Panc1 (cell line): ENCODE measurements around the gene GTF3A. TPM values are rescaled to one million over a fixed set of nuclear protein-coding genes. Genes with fewer than 3 reads are reported as not detected.

ENCODE experiments used
- ATAC-seq: fragments of 200-7000 bp; cut with Tn5 transposase; 2 replicates; pipeline ENCODE4 v1.9.1; 2020; ENCODE audit warnings: mild to moderate bottlenecking, moderate library complexity
- Bru-seq: library from RNA; stranded (reverse); fragments of 400-500 nt; gene quantifications from one replicate; lab custom pipeline; 2021; lab: Mats Ljungman, UMichigan
- BruChase-seq, 2 experiments: library from RNA; stranded (reverse); fragments of 400-500 nt; gene quantifications; one replicate each; lab custom pipeline; 2021; lab: Mats Ljungman, UMichigan
- BruUV-seq: library from RNA; stranded (reverse); fragments of 400-500 nt; replicated peaks from 2 replicates; lab custom pipeline; 2021; lab: Mats Ljungman, UMichigan
- CTCF ChIA-PET: fragments of 300-600 bp; sonication (Branson Sonifier 250); formaldehyde crosslinking; loops from one replicate; lab custom pipeline; 2022; ENCODE audit warnings: antibody characterized with exemption; lab: Charles Lee
- POLR2A ChIA-PET: fragments of 300-600 bp; sonication (Branson Sonifier 250); formaldehyde crosslinking; loops from one replicate; lab custom pipeline; 2022; ENCODE audit warnings: antibody characterized with exemption; lab: Charles Lee
- DNase-seq: peaks from one replicate; pipeline ENCODE4 v3.0.0-alpha.2; 2010; ENCODE audit warnings: low read depth, low spot score
- H3K27ac ChIP-seq: 2 replicates; pipeline ENCODE4 v1.5.1; 2011; ENCODE audit warnings: mild to moderate bottlenecking, low read length, inconsistent platforms
- H3K27me3 ChIP-seq: fragments of 200-500 bp; sonication (Bioruptor generic); 2 replicates; pipeline ENCODE4 v1.6.0; 2014; ENCODE audit warnings: low read length, inconsistent platforms; ENCODE audit not compliant: control insufficient read depth, insufficient read depth
- H3K36me3 ChIP-seq: fragments of 200-500 bp; sonication (Bioruptor generic); 2 replicates; pipeline ENCODE4 v1.5.1; 2014; ENCODE audit warnings: inconsistent platforms, mild to moderate bottlenecking, low read length, moderate library complexity; ENCODE audit not compliant: control insufficient read depth, insufficient read depth
- H3K4me1 ChIP-seq: 2 replicates; pipeline ENCODE4 v1.5.1; 2011; ENCODE audit warnings: inconsistent platforms, mild to moderate bottlenecking, low read length, moderate library complexity; ENCODE audit not compliant: control insufficient read depth, insufficient read depth
- H3K4me3 ChIP-seq, 2 experiments: 2 replicates each; pipeline ENCODE4 v1.5.1; 2011 to 2012; ENCODE audit warnings: low read depth in 2 of 2, low read length in 2 of 2, mild to moderate bottlenecking in 2 of 2, inconsistent platforms in 1 of 2, moderate library complexity in 1 of 2
- H3K9me3 ChIP-seq: fragments of 200-500 bp; sonication (Bioruptor generic); 2 replicates; pipeline ENCODE4 v1.5.1; 2014; ENCODE audit warnings: low read depth, mild to moderate bottlenecking, inconsistent platforms, low read length, moderate library complexity; ENCODE audit not compliant: control insufficient read depth, insufficient read depth
- POLR2AphosphoS5 ChIP-seq: IDR thresholded peaks from 2 replicates; pipeline ENCODE4 v1.6.1; 2012; ENCODE audit warnings: mild to moderate bottlenecking, low read depth, low read length, moderate library complexity
- SIN3A ChIP-seq: IDR thresholded peaks from 2 replicates; pipeline ENCODE4 v1.6.1; 2012; ENCODE audit warnings: low read depth, mild to moderate bottlenecking, low read length, moderate library complexity, borderline replicate concordance; ENCODE audit not compliant: insufficient read depth
- TCF7L2 ChIP-seq: IDR thresholded peaks from 2 replicates; pipeline ENCODE4 v1.6.1; 2011; ENCODE audit warnings: mild to moderate bottlenecking, low read depth, low read length, inconsistent platforms
- in situ Hi-C: cut with HindIII; loops from 2 replicates; pipeline ENCODE4 v1.10.0; 2016; ENCODE audit warnings: low sequenced_read_pairs, low pct_unique_long_range_greater_than_20kb
- intact Hi-C: fragments of 100-400 bp; cut with micrococcal nuclease; formaldehyde crosslinking; loops from one replicate; pipeline ENCODE4 v1.10.0; 2022; ENCODE audit not compliant: unreplicated experiment
- long read RNA-seq: library from polyadenylated mRNA; unstranded; transcript quantifications from one replicate; pipeline ENCODE4 v2.0.0, GENCODE V29; 2021; ENCODE audit not compliant: unreplicated experiment
- polyA plus RNA-seq: library from polyadenylated mRNA; unstranded; fragments of >200 nt; gene quantifications from one replicate; pipeline ENCODE4 v1.2.1, GENCODE V29; 2012; ENCODE audit warnings: missing spikeins; ENCODE audit not compliant: insufficient read length
- total RNA-seq: library from RNA; stranded (reverse); gene quantifications from one replicate; pipeline ENCODE4 v1.2.1, GENCODE V29; 2021; ENCODE audit not compliant: unreplicated experiment
- TF ChIP-seq, protein P1 (sequence below): fragments of 450-650 bp; IDR thresholded peaks from 2 replicates; pipeline ENCODE4 v1.5.1; 2017; ENCODE audit warnings: mild to moderate bottlenecking

The GTF3A gene
- 111 TPM for total RNA-seq
- polyA plus RNA-seq: 81.5 TPM
- Bru-seq, nascent RNA: percentile 77 among the genes with signal in this experiment
- percentile 77 among the genes with signal in this experiment for BruChase-seq, experiment 1, labeled RNA remaining after a 2-hour chase
- percentile 79 among the genes with signal in this experiment for BruChase-seq, experiment 2, labeled RNA remaining after a 6-hour chase
- long read RNA-seq, transcript GTF3A-201 (9 exons, 1,383 nt): major isoform, 175 of 229 reads
- long read RNA-seq, transcript GTF3A-202 (8 exons, 1,191 nt): minor isoform, 5 of 229 reads
- long read RNA-seq, partial matches to known transcripts: 23 of 229 reads
- long read RNA-seq, other reads (novel, unspliced or antisense): 24 of 229 reads

DNA sequence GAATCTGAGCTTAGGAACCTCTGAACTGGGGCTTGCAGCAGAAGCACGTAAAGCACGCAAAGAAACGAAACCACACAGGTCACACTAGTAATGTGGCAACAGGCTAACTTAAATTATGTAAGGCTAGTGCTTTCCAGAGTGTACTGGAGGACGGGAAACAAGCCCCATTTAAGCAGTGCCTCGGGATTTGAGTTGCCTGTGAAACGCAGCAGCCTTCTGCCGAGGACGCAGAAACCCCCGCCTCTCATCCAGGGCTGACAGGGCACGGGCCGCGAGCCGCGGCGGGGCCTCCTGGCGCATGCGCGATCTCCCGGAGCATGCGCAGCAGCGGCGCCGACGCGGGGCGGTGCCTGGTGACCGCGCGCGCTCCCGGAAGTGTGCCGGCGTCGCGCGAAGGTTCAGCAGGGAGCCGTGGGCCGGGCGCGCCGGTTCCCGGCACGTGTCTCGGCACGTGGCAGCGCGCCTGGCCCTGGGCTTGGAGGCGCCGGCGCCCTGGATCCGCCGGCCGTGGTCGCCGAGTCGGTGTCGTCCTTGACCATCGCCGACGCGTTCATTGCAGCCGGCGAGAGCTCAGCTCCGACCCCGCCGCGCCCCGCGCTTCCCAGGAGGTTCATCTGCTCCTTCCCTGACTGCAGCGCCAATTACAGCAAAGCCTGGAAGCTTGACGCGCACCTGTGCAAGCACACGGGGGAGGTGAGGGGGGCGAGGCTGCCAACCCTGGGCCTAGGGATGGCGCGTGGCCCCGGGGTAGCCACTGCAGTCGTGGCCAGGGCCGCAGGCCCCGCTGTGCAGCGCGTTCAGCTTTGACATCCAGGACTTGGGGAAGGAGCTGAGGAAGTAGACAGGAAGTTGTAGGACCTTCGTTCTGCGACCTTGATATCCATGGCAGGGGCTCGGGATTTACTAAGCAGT, at the start of gene GTF3A:
Gene GTF3A (plus strand): TSS at position 374 of the 912 bp plus-strand sequence.
- no peak for DNase-seq
- CTCF ChIA-PET: interaction anchor here (1.6 kb wide), 1 partner anchor 62 kb away, joined by 9 read pairs; no protein-coding TSS in a partner anchor
- intact Hi-C loops: no loop called here
- POLR2A ChIA-PET: no interaction called here
- peak; percentile 90 for ATAC-seq
- Histone ChIP-seq H3K4me1 (peaks cover 11% of the 10 kb centered on the region; the same call in 1 of the 2 replicates), H3K36me3 (peaks cover 5% of the 10 kb centered on the region), H3K27me3 (no peaks in the 10 kb centered on the region), H3K4me3 (peak within 1 kb of the TSS; percentile 63 to 83), H3K27ac (peak within 1 kb of the TSS; percentile 93), H3K9me3 (no peaks in the 10 kb centered on the region)
- no TSS peak for BruUV-seq
- peak; percentile 76 for TF ChIP-seq POLR2AphosphoS5
- 0 out of 2 replicates have a peak, but pooled peaks have one; percentile 62 for TF ChIP-seq SIN3A
- no peak for TF ChIP-seq TCF7L2
- in situ Hi-C loops: no loop called here

DNA sequence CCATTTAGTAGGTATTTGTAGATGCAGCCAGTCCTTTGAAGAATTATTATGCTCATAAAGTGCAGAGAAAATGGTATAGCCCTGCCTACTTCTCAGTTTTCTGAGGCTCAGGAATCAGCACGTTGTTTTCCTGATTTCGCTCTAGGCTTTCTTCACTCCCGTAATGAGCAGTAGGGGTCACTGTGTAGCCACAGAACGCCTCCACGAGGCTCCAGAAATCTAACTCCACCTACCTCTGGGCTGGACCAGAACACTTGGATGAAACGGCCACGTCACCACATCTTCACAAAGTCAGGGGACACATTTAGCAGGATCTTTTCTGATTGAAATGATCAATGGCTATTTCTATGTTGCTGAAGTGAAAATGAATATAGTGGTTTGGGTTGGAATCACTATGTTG, 49.8 kb upstream of the GTF3A start:
- Histone ChIP-seq H3K4me1 (peaks cover 5% of the 10 kb centered on the region), H3K4me3 (no peak overlapping the region), H3K27me3 (no peaks in the 10 kb centered on the region), H3K36me3 (no peaks in the 10 kb centered on the region), H3K9me3 (no peaks in the 10 kb centered on the region), H3K27ac (no peak overlapping the region)
- no peak for TF ChIP-seq SIN3A
- TF ChIP-seq, protein P1, sequence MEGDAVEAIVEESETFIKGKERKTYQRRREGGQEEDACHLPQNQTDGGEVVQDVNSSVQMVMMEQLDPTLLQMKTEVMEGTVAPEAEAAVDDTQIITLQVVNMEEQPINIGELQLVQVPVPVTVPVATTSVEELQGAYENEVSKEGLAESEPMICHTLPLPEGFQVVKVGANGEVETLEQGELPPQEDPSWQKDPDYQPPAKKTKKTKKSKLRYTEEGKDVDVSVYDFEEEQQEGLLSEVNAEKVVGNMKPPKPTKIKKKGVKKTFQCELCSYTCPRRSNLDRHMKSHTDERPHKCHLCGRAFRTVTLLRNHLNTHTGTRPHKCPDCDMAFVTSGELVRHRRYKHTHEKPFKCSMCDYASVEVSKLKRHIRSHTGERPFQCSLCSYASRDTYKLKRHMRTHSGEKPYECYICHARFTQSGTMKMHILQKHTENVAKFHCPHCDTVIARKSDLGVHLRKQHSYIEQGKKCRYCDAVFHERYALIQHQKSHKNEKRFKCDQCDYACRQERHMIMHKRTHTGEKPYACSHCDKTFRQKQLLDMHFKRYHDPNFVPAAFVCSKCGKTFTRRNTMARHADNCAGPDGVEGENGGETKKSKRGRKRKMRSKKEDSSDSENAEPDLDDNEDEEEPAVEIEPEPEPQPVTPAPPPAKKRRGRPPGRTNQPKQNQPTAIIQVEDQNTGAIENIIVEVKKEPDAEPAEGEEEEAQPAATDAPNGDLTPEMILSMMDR: peak; percentile 78
- ATAC-seq (peak; percentile 92), DNase-seq (no peak)
- in situ Hi-C loops (no loop called here), intact Hi-C loops (no loop called here)
- ChIA-PET CTCF (interaction anchor here (1.3 kb wide), 1 partner anchor 99 kb away, joined by 3 read pairs; no protein-coding TSS in a partner anchor), POLR2A (no interaction called here)
- no TSS peak for BruUV-seq

DNA sequence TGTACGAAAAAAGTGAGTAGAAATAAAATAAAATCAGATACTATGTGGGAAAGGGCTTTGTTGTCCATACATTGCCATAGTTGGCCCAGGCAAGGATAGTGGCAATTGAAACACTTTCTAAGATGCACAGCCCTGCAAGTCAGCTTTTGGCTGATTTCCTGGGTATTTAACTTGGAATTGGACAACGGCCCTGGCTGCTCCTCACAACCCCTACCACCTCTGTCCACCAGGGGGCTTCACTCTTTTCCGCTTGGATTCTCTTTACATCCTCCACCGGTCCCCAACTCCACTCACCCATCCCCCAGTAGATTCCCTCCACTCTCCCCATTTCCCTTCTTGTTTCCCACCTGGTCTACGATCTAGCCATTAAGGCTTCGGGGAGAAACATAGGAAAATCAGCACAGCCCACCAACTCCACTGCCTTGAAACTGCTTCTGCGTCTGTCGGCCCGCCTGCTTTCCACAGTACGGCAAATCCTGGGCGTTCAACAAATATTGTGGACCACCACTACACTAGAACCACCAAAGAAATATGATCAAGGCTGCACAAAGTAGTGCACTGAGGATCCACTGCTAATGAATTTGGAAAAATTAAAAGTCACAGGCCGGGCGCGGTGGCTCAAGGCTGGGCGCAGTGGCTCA, 48.6 kb upstream of the GTF3A start:
- H3K4me3 ChIP-seq: no peak overlapping the region
- intact Hi-C loops: no loop called here
- BruUV-seq: no TSS peak
- H3K9me3 ChIP-seq: no peaks in the 10 kb centered on the region
- CTCF ChIA-PET: interaction anchor here (1.3 kb wide), 1 partner anchor 98 kb away, joined by 3 read pairs; no protein-coding TSS in a partner anchor
- POLR2A ChIA-PET: no interaction called here
- H3K27me3 ChIP-seq: no peaks in the 10 kb centered on the region
- no peak; the same call in 1 of the 2 replicates for ATAC-seq
- DNase-seq: no peak
- in situ Hi-C loops: no loop called here
- H3K4me1 ChIP-seq: peaks cover 5% of the 10 kb centered on the region
- TF ChIP-seq TCF7L2: no peak
- TF ChIP-seq, protein P1: peak; percentile 83
- no peak overlapping the region for H3K27ac ChIP-seq
- no peaks in the 10 kb centered on the region for H3K36me3 ChIP-seq
